Common myeloid progenitor, CD34-positive (primary cell): ENCODE results near the gene USH2A.

ENCODE experiments used
- CTCF ChIA-PET: fragments of 350-600 bp; sonication (Branson Sonifier 250); formaldehyde crosslinking; loops from one replicate; lab custom pipeline; 2021; ENCODE audit warnings: antibody characterized with exemption; lab: Charles Lee
- POLR2A ChIA-PET: fragments of 350-600 bp; sonication (Branson Sonifier 250); formaldehyde crosslinking; loops from one replicate; lab custom pipeline; 2021; ENCODE audit warnings: antibody characterized with exemption; lab: Charles Lee
- DNase-seq, 3 donors: peaks; one replicate each; pipeline versions ENCODE4 v3.0.0 to v3.0.0-alpha.2; 2013
- H3K27ac ChIP-seq, 2 experiments: 1 replicate in 1 of 2; 2 replicates in 1 of 2; pipeline ENCODE4 v1.7.0; 2013; ENCODE audit warnings: inconsistent platforms in 2 of 2, low read length in 2 of 2, mild to moderate bottlenecking in 2 of 2, low read depth in 1 of 2, moderate library complexity in 1 of 2; ENCODE audit not compliant: severe bottlenecking in 2 of 2, insufficient read depth in 1 of 2, poor library complexity in 1 of 2
- H3K27me3 ChIP-seq, 5 experiments: replicated peaks in 2 of 5; 1 replicate in 3 of 5; 2 replicates in 2 of 5; pipeline versions ENCODE4 v1.6.1 to v1.7.0; 2013; ENCODE audit warnings: low read length in 4 of 5, mild to moderate bottlenecking in 2 of 5, moderate library complexity in 2 of 5, inconsistent platforms in 1 of 5; ENCODE audit not compliant: insufficient read depth in 5 of 5, control insufficient read depth in 4 of 5
- H3K36me3 ChIP-seq, 4 experiments: 1 replicate in 2 of 4; 2 replicates in 2 of 4; pipeline versions ENCODE4 v1.6.1 to v1.7.0; 2013; ENCODE audit warnings: low read length in 3 of 4, control low read depth in 1 of 4, mild to moderate bottlenecking in 1 of 4; ENCODE audit not compliant: control insufficient read depth in 4 of 4, insufficient read depth in 4 of 4
- H3K4me1 ChIP-seq, 4 experiments: 1 replicate in 3 of 4; 2 replicates in 1 of 4; pipeline versions ENCODE4 v1.6.1 to v1.7.1; 2013; ENCODE audit warnings: low read length in 3 of 4, mild to moderate bottlenecking in 3 of 4, control low read depth in 1 of 4, inconsistent platforms in 1 of 4, moderate library complexity in 1 of 4; ENCODE audit not compliant: control insufficient read depth in 4 of 4, insufficient read depth in 4 of 4; ENCODE audit errors: control extremely low read depth in 1 of 4
- H3K4me3 ChIP-seq, 7 experiments: 1 replicate in 4 of 7; 2 replicates in 3 of 7; pipeline versions ENCODE4 v1.5.1 to v1.7.0; 2013; ENCODE audit warnings: mild to moderate bottlenecking in 7 of 7, low read length in 6 of 7, moderate library complexity in 6 of 7, inconsistent platforms in 2 of 7, low read depth in 2 of 7, control low read depth in 1 of 7; ENCODE audit not compliant: insufficient read depth in 4 of 7, control insufficient read depth in 1 of 7; ENCODE audit errors: extremely low read depth in 1 of 7
- H3K9me3 ChIP-seq, 5 experiments: 1 replicate in 4 of 5; 2 replicates in 1 of 5; pipeline versions ENCODE4 v1.6.1 to v1.7.1; 2013; ENCODE audit warnings: low read length in 4 of 5, mild to moderate bottlenecking in 2 of 5, inconsistent platforms in 1 of 5, low read depth in 1 of 5, moderate library complexity in 1 of 5; ENCODE audit not compliant: control insufficient read depth in 4 of 5, insufficient read depth in 2 of 5; ENCODE audit errors: control extremely low read depth in 1 of 5
- WGBS: methylation state at CpG from one replicate; pipeline ENCODE4 v1.1.5; 2013; ENCODE audit not compliant: insufficient coverage; 5-methylcytosine and 5-hydroxymethylcytosine counted together

Gene USH2A

DNA sequence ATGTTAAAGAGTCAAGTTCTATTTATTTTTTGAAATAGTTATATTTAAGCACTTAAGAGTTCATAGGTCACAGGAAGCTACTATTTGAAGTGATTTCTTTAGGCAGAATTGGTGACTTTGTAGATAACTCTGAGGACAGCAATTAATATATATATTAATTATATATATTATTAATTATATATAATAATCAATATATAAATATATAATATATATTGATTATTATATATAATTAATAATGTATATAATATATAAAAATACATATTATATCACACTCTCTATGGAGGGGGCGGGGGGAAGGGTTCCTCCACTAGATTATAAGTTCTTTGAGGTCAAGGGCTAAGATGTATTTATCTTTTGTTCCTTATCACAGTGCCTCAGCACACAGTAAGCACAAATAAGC, 547.5 kb downstream of the USH2A start:
- no peak overlapping the region for H3K27ac ChIP-seq
- H3K4me1 ChIP-seq, result no peaks in the 10 kb centered on the region
- ChIA-PET CTCF (interaction anchor here (0.6 kb wide), 1 partner anchor 33 kb away, joined by 3 read pairs; no protein-coding TSS in a partner anchor), POLR2A (no interaction called here)
- H3K9me3 ChIP-seq, result no peaks in the 10 kb centered on the region
- H3K4me3 ChIP-seq, result no peak overlapping the region
- no peak for DNase-seq
- no CpG with 5 or more reads among the region's 1 CpG for WGBS
- H3K36me3 ChIP-seq, result no peaks in the 10 kb centered on the region
- H3K27me3 ChIP-seq, result no peaks in the 10 kb centered on the region

GRCh38 chr1:215875236-215875635, 548.0 kb downstream of the USH2A start:
- no peak for DNase-seq
- Histone ChIP-seq H3K4me3 (no peak overlapping the region), H3K9me3 (no peaks in the 10 kb centered on the region), H3K36me3 (no peaks in the 10 kb centered on the region), H3K4me1 (no peaks in the 10 kb centered on the region), H3K27me3 (no peaks in the 10 kb centered on the region), H3K27ac (no peak overlapping the region)
- CTCF ChIA-PET, result no interaction called here
- POLR2A ChIA-PET, result no interaction called here
- WGBS, result no CpG with 5 or more reads among the region's 3 CpGs

GRCh38 chr1:215872658-215873057, 550.6 kb downstream of the USH2A start:
- ChIA-PET POLR2A (no interaction called here), CTCF (no interaction called here)
- no peaks in the 10 kb centered on the region for H3K4me1 ChIP-seq
- no peaks in the 10 kb centered on the region for H3K27me3 ChIP-seq
- no peak overlapping the region for H3K4me3 ChIP-seq
- 75% methylated on average over 1 of the region's 3 CpGs for WGBS
- H3K36me3 ChIP-seq, result no peaks in the 10 kb centered on the region
- no peak overlapping the region for H3K27ac ChIP-seq
- DNase-seq, result no peak
- no peaks in the 10 kb centered on the region for H3K9me3 ChIP-seq

DNA sequence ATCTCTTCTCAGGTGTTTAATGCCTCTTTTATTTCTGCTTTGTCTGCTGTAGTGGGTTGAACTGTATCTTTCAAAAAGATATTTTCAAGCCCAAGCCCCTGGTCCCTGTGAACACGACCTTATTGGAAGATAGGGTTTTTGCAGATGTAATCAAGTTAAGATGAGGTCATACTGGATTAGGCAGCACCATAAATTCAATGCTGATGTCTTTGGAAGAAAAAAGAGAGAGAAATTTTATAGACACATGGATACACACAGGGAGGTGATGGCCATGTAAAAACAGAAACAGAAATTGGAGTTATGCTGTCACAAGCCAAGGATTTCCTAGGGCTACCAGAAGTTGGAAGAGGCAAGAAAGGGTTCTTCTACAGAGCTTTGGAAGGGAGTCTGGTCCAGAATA, 554.7 kb downstream of the USH2A start:
- Histone ChIP-seq H3K27ac (no peak overlapping the region), H3K9me3 (no peaks in the 10 kb centered on the region), H3K27me3 (no peaks in the 10 kb centered on the region), H3K36me3 (no peaks in the 10 kb centered on the region), H3K4me3 (no peak overlapping the region), H3K4me1 (no peaks in the 10 kb centered on the region)
- ChIA-PET CTCF (no interaction called here), POLR2A (no interaction called here)
- no CpG with 5 or more reads among the region's 1 CpG for WGBS
- DNase-seq, result no peak

GRCh38 chr1:215865060-215865459, 558.2 kb downstream of the USH2A start:
- Histone ChIP-seq H3K4me1 (no peaks in the 10 kb centered on the region), H3K4me3 (no peak overlapping the region), H3K27me3 (no peaks in the 10 kb centered on the region), H3K36me3 (no peaks in the 10 kb centered on the region), H3K27ac (no peak overlapping the region), H3K9me3 (no peaks in the 10 kb centered on the region)
- CTCF ChIA-PET, result no interaction called here
- POLR2A ChIA-PET, result no interaction called here
- WGBS, result no CpG with 5 or more reads among the region's 3 CpGs
- DNase-seq, result no peak

DNA sequence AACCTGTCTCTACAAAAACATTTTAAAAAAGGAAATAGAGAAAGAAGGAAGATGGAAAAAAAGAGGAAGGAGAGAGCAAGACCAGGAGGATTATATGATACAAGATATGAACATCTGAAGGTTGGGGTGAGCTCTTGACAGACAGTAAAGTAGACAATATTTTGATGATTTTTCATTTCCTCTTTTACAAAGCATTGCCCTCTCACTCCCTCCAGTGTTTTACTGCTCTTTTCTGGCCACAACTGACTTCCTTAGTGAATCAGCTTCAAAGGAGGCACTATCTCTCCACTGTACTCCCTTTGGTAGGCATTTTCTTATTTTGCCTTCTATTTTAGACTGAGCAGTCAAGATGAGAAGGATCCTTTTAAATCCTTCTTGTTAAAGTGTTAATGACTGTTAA, 559.5 kb downstream of the USH2A start:
- ChIA-PET CTCF (no interaction called here), POLR2A (no interaction called here)
- Histone ChIP-seq H3K27ac (no peak overlapping the region), H3K9me3 (no peaks in the 10 kb centered on the region), H3K4me1 (no peaks in the 10 kb centered on the region), H3K36me3 (no peaks in the 10 kb centered on the region), H3K4me3 (no peak overlapping the region), H3K27me3 (no peaks in the 10 kb centered on the region)
- DNase-seq, result no peak

DNA sequence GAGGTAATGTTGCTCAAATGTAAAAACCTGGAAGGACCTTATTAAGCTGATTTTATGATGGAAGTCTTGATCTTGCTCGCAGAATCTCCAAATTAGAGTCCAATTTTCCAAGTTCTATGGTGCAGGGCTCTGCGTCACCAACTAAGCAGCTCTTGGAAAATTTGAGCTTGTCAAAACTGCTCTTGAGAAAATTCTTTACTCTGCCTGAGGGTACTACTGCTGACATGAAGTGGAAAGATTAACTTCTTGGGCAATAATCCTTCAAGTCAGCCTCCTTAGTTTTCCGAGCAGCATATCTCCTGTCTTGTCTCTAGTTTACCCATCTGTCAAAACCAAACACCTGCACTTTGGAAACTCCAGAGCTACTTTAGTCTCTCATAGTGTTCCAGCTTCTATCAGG, 562.4 kb downstream of the USH2A start:
- ChIA-PET POLR2A (no interaction called here), CTCF (no interaction called here)
- H3K36me3 ChIP-seq, result no peaks in the 10 kb centered on the region
- no peaks in the 10 kb centered on the region for H3K4me1 ChIP-seq
- DNase-seq, result no peak
- H3K27me3 ChIP-seq, result no peaks in the 10 kb centered on the region
- no peaks in the 10 kb centered on the region for H3K9me3 ChIP-seq
- H3K4me3 ChIP-seq, result no peak overlapping the region
- WGBS, result 91% methylated on average over 3 of the region's 3 CpGs
- no peak overlapping the region for H3K27ac ChIP-seq
